ENCODE measurements around the gene CRTAC1.

DNA sequence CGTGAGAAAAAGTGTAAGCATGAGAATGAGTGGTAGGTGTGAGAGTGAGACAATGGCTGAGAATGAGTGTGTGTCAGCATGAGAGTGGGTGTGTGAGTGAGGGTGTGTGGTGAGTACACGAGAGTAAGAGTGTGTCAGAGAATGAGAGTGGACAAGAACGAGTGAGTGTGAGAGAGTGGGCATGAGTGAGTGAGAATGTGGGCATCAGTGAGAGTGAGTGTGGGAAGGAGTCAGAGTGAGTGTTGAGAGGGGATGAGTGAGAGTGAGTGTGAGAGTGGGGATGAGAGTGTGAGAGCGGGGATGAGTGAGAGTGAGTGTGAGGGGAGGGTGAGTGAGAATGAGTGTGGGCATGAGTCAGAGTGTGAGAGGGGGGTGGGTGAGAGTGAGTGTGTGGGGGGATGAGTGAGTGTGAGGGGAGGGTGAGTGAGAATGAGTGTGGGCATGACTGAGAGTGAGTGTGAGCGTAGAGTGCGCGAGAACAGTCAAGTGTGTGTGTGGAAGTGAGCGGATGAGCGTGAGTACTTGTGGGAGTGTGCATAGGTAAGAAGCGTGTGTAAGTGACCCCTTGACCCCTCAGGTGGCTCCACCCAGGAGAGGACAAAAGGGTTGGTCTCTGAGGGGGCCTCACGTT is 105.0 kb downstream of the CRTAC1 start:
- no peak for TF ChIP-seq TCF7 (CRISPR knock-in tag; IDR thresholded peaks at IDR 0.05; ENCODE audit: low read depth)
- TF ChIP-seq E2F1 (CRISPR knock-in tag; IDR thresholded peaks at IDR 0.05), result no peak
- no peak for TF ChIP-seq NR1H2 (CRISPR knock-in tag; IDR thresholded peaks at IDR 0.05)
- TF ChIP-seq USF1 (CRISPR knock-in tag; IDR thresholded peaks at IDR 0.05), result no peak
- TF ChIP-seq, protein P1, sequence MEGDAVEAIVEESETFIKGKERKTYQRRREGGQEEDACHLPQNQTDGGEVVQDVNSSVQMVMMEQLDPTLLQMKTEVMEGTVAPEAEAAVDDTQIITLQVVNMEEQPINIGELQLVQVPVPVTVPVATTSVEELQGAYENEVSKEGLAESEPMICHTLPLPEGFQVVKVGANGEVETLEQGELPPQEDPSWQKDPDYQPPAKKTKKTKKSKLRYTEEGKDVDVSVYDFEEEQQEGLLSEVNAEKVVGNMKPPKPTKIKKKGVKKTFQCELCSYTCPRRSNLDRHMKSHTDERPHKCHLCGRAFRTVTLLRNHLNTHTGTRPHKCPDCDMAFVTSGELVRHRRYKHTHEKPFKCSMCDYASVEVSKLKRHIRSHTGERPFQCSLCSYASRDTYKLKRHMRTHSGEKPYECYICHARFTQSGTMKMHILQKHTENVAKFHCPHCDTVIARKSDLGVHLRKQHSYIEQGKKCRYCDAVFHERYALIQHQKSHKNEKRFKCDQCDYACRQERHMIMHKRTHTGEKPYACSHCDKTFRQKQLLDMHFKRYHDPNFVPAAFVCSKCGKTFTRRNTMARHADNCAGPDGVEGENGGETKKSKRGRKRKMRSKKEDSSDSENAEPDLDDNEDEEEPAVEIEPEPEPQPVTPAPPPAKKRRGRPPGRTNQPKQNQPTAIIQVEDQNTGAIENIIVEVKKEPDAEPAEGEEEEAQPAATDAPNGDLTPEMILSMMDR (IDR thresholded peaks at IDR 0.05), result no peak

Measured in WTC11 (cell line).